Vagina (tissue), 2 donors: ENCODE data around the gene PRKCE. TPM values are rescaled to one million over a fixed set of nuclear protein-coding genes. Genes with fewer than 3 reads are reported as not detected.

Experiments used
- DNase-seq, 2 donors: peaks; one replicate each; pipeline ENCODE4 v3.0.0-alpha.2; 2017; ENCODE audit errors: extremely low spot score in 2 of 2
- H3K27ac ChIP-seq: fragments of 200-600 bp; sonication (generic); one replicate; pipeline ENCODE4 v1.5.1; 2019
- H3K27me3 ChIP-seq: fragments of 200-600 bp; sonication (generic); one replicate; pipeline ENCODE4 v1.5.1; 2019
- H3K36me3 ChIP-seq, 2 donors: fragments of 200-600 bp; sonication (generic); one replicate each; pipeline ENCODE4 v1.5.1; 2017 to 2019
- H3K4me1 ChIP-seq: fragments of 200-600 bp; sonication (generic); one replicate; pipeline ENCODE4 v1.5.1; 2019
- H3K4me3 ChIP-seq, 2 donors: fragments of 200-600 bp; sonication (generic); 1 replicate in 1 of 2; 2 replicates in 1 of 2; pipeline ENCODE4 v1.5.1; 2016 to 2019
- H3K9me3 ChIP-seq: fragments of 200-600 bp; sonication (generic); one replicate; pipeline ENCODE4 v1.5.1; 2019
- CTCF ChIP-seq, 3 experiments: fragments of 450-650 bp in 2 of 3; fragments of 200-600 bp in 1 of 3; sonication (generic) in 1 of 3; IDR thresholded peaks; one replicate each; pipeline ENCODE4 v1.5.1; 2017 to 2019; ENCODE audit warnings: antibody characterized with exemption in 3 of 3, mild to moderate bottlenecking in 2 of 3, moderate library complexity in 2 of 3
- POLR2A ChIP-seq, 2 donors: fragments of 450-650 bp; IDR thresholded peaks; one replicate each; pipeline ENCODE4 v1.6.1; 2017; ENCODE audit warnings: antibody characterized with exemption in 2 of 2, mild to moderate bottlenecking in 2 of 2, moderate library complexity in 2 of 2
- POLR2AphosphoS5 ChIP-seq, 2 donors: sonication (generic); formaldehyde crosslinking; IDR thresholded peaks; one replicate each; pipeline ENCODE4 v1.9.0; 2017; ENCODE audit warnings: antibody characterized with exemption in 2 of 2, mild to moderate bottlenecking in 2 of 2, low read depth in 1 of 2; ENCODE audit not compliant: insufficient read depth in 1 of 2
- intact Hi-C: fragments of 100-400 bp; cut with DNase I; formaldehyde crosslinking; loops from one replicate; pipeline ENCODE4 v1.15.1; 2023
- total RNA-seq: library from RNA; depleted of rRNA; stranded (reverse); fragments of >200 nt; gene quantifications from one replicate; pipeline ENCODE4 v1.2.3, GENCODE V29; 2016

Gene PRKCE
- total RNA-seq, 1 donor from 2014 or later = 11.8 TPM

GRCh38 chr2:46230677-46231425, 579.4 kb downstream of the PRKCE start:
- no peaks in the 10 kb centered on the region for H3K9me3 ChIP-seq
- peaks cover 5% of the 10 kb centered on the region for H3K4me1 ChIP-seq
- no peak overlapping the region for H3K4me3 ChIP-seq
- H3K36me3 ChIP-seq = no peaks in the 10 kb centered on the region
- H3K27me3 ChIP-seq = no peaks in the 10 kb centered on the region
- intact Hi-C loops = no loop called here
- no peak for DNase-seq
- no peak overlapping the region for H3K27ac ChIP-seq
- TF ChIP-seq POLR2A (IDR thresholded peaks at IDR 0.05) (no peak), POLR2AphosphoS5 (IDR thresholded peaks at IDR 0.05; ENCODE audit: insufficient read depth in 1 of 2, low read depth in 1 of 2) (no peak), CTCF (IDR thresholded peaks at IDR 0.05) (no peak)

- intact Hi-C loops = no loop called here
- H3K36me3 ChIP-seq = no peaks in the 10 kb centered on the region
- no peak overlapping the region for H3K27ac ChIP-seq
- H3K9me3 ChIP-seq = no peaks in the 10 kb centered on the region
- no peak overlapping the region for H3K4me3 ChIP-seq
- TF ChIP-seq CTCF (IDR thresholded peaks at IDR 0.05) (no peak), POLR2A (IDR thresholded peaks at IDR 0.05) (no peak)
- H3K27me3 ChIP-seq = no peaks in the 10 kb centered on the region
- peaks cover 5% of the 10 kb centered on the region for H3K4me1 ChIP-seq
- DNase-seq = no peak
Observed at GRCh38 chr2:46231721-46232120, 580.2 kb downstream of the PRKCE start.

- TF ChIP-seq POLR2AphosphoS5 (IDR thresholded peaks at IDR 0.05; ENCODE audit: insufficient read depth in 1 of 2, low read depth in 1 of 2) (no peak), CTCF (IDR thresholded peaks at IDR 0.05) (no peak), POLR2A (IDR thresholded peaks at IDR 0.05) (no peak)
- Histone ChIP-seq H3K4me1 (peaks cover 5% of the 10 kb centered on the region), H3K27me3 (no peaks in the 10 kb centered on the region), H3K27ac (no peak overlapping the region), H3K4me3 (no peak overlapping the region), H3K36me3 (no peaks in the 10 kb centered on the region), H3K9me3 (no peaks in the 10 kb centered on the region)
- no peak for DNase-seq
- intact Hi-C loops = no loop called here
Observed at GRCh38 chr2:46232860-46233259, 581.4 kb downstream of the PRKCE start.

GRCh38 chr2:46236006-46236875, 584.8 kb downstream of the PRKCE start:
- no peak for TF ChIP-seq POLR2A (IDR thresholded peaks at IDR 0.05)
- no peak for TF ChIP-seq CTCF (IDR thresholded peaks at IDR 0.05)
- TF ChIP-seq POLR2AphosphoS5 (IDR thresholded peaks at IDR 0.05; ENCODE audit: insufficient read depth in 1 of 2, low read depth in 1 of 2) = no peak
- no peaks in the 10 kb centered on the region for H3K36me3 ChIP-seq
- intact Hi-C loops = no loop called here
- no peak overlapping the region for H3K4me3 ChIP-seq
- H3K27me3 ChIP-seq = no peaks in the 10 kb centered on the region
- DNase-seq = no peak
- H3K27ac ChIP-seq = no peak overlapping the region
- no peaks in the 10 kb centered on the region for H3K9me3 ChIP-seq
- H3K4me1 ChIP-seq = no peaks in the 10 kb centered on the region
